ENCODE data around the gene UBE2L3.
"Not testable (repeated sequence)": the region's sequence is repeated elsewhere in the genome, so short reads cannot be mapped to it uniquely, and the experiment has no call there.

UBE2L3 gene

DNA sequence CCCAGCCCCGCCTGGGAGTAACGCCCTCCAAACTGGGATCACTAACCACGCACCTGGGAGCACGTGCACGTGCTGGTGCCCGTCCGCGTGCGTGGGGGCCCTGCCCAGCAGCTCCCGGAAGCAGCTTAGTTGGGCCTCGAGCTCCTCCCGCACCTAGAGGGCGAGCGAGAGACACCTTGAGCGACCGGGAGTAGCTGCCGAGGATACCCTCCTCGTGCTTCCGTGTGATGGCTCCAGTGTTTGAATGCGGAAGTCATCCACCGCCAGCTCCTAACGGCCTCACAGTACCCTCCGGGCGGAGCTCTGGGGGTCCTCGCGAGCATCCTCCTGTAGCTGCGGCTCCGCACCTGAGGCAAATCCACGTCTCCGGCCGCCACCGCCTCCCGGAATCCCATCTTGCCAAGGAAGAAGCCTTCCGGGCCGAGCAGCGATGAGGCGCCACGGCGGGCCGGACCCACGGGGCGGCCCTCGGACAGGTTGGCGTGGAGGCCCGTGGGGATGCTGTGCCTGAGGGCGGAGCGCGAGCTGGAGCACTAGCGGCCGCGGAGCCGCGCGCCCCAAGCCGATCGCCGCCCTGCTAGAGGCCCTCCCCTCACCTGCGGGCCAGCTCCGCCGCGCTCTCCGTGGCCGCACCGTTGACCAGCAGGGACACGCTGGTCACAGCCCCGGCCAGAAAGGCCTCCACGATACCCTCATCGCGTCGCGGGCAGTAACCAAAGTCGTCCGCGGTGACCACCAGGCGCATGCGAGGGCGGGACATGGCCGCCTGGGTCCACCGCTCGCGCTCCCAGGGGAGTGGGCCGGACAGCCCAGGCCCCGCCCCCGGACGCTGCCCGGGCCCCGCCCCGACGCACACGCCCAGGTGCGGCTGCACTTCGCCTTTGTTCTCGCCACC, 62.0 kb downstream of the UBE2L3 start, which contains the start of gene YDJC:
Gene YDJC (minus strand): TSS at position 768 of the 895 bp plus-strand sequence. CDS start 8 bp downstream, at position 760.
- peak; percentile 93 for DNase-seq

DNA sequence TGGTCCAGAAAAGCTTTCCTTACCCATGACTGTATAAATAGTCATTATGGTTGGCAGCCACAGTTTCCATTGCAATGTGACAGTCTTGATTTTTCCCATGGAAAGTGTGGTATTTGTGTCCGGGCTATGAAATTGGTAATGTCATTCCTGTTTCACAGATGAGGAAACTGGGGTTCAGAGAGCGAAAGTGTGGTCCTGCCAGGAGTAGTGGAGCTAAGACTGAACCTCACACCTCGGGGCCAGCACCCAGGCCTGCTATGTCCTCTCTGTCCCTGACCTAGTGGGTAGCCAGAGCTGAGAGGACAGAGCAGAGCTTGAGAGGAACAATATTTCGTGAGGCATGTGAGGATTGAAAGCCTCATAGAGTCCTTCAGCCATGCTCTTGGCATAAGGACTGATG, 63.5 kb downstream of the UBE2L3 start:
- no peak for DNase-seq

DNA sequence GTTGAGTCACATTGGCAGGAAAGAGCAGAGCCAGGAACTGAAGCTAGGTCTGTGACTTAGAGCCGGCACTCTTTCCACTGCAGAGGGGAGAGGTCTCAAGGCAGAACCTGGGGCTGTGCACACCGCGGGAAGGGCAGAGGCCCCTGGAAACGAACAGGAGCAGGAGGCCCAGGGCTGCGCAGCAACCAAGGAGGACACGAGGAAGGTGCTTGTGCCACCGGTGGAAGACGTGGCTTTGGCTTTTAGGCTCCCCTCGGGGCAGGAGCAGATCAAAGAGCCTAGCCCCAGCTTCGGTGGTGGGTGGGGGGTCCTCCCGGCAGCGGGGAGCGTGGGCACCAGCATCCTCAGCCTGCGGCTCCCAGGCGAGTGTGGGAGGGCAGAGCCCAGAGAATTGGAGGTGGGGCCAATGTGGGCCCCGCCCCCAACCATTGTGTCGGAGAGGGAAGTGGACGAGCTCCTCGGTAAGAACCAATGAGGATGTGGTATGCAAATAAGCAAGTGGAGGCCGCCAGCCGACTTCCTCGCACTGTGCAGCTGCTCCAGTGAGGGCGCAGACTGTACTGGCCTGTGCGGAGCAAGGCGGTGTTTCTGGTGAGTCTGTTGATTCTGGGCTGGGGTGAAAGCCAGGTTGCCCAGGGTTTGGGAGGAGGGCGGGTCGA, 64.9 kb downstream of the UBE2L3 start, which contains the start of gene CCDC116:
Gene CCDC116 (plus strand): TSS at position 524 of the 659 bp plus-strand sequence. CDS start 422 bp downstream, outside the sequence.
- peak; percentile 52 for DNase-seq

DNA sequence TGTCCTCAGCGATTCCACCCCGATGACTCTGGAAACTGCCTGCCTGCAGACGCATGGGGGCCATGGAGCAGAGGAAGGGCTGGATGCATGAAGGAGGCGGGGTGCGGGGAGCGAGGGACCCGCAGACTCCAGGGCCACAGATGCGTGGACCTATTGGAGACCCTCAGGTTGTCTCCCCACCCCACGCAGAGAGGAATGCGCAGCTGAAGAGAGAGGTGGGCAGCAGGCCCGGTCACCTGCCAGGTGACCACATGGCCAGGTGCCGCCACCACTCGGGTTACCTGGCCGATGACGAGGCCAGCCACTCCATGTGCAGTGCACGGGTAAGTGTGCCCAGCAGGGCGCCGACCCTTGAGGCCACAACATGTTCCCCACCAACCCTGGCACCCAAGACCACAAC, 65.4 kb downstream of the UBE2L3 start:
- DNase-seq: no peak

DNA sequence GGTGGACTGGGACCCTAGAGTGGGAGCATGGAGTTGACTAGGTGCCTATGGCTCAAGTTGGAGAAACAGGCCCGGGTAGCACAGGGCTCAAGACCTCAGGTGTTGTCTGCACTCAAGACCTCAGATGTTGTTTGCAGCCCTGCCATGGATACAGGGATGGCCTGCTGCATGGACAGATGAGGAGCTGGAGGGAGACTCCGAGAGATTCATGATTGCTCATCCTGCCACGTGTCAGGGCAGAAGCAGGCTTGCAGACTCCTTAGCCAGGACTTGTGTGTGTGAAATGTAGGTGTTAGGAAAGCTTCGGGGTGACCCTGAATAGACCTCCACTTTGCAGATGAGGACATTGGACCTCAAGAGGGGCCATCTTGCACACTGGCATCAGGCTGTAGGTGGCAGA, 66.0 kb downstream of the UBE2L3 start:
- no peak for DNase-seq

DNA sequence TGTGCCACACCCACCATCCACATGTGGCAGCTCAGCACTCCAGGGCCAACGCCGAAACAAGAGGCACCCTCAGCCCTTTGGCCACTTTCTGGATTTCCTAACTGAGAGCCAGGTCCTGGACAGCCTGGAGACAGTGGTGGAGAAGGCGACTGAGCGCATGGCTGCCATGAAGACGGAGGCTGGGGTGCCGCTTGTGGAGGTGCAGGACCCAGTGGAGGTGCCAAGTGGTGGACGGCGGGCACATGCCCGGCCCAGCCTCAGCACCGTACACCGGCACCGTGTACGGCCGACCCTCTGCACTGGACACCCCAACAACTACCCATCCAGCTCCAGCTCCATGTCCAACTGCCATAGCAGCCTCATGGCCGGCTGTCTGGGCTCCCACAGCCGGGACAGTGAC, 66.6 kb downstream of the UBE2L3 start:
- DNase-seq: no peak

DNA sequence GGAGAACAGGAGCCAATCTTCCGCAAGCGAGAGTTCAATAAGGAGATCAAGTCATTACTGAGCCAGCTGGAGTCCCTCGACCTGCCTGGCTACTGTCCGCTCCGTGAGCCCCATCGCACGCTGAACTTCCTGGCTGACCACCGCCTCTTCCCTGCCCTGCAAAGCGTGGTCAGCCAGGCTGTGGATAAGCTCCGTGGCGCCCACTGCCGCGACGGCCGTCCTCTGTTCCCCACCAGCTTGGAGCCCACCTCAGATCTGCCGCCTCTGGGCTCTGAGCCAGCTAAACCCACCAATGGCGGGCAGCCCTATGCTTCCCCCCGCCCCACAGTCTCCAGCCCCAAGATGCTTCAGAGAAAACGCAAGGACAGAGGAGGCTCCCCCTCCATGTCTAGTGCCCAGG, 67.3 kb downstream of the UBE2L3 start:
- no peak for DNase-seq

DNA sequence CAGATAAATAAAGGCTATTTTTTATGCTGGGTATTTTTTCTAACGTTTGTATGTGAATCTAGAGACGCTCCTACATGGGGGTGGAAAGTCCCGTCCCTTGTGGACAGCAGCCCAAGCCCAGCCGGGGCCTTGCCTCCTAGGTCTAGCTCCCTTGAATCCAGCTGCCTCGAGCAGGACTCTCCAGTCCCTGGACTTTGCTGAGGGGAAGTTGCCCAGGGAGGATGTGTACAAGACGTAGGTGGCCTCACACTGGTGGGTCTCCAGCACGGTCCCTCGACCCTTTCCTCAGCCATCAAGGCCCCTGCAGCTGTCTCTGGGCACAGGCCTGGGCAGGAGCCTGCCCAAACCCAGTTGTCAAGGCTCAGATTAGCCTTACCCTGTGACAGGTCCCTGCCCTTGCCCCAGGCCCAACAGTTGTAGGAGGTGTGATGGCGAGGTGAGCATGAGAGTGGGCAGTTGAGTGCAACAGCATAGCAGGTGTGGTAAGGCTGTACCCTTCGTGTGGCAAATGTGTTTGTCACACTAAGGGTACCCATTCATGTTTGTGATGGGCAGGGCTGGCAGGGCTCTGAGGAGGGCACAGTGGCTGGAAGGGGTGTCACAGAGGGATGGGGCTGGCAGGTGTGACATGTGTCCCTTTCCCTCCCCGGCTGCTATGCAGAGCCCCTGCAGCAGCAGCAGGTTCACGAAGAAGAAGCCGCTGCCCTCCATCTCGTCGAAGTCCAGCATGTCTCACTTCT, 68.4 kb downstream of the UBE2L3 start:
- no peak for DNase-seq

DNA sequence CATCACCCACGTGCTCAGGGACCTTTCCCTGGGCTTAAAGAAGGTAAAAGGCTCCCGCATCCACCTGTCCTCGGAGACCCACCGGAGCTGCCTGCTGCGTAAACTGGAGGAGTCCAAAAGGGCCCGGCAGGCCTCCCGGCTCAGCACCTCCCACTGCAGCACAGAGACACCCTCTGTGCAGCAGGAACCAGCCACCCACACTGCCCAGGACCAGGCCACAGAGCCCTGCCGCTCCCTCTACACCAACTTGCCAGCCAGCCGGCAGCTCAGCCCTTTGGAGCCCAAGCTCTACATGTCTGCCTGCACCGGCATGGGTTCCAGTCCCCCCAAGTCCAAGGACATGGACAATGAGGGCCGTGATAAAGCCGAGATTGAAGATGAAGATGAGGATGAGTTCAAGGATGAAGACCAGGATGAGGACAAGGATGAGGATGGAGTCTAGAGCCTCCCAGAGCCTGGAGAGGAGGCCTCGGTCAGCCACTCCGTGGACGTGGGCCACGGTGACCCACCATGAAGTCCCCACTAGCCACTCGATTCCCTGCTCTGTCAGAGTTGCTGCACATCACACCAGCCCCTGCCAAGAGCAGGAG, 69.2 kb downstream of the UBE2L3 start:
- no peak for DNase-seq

DNA sequence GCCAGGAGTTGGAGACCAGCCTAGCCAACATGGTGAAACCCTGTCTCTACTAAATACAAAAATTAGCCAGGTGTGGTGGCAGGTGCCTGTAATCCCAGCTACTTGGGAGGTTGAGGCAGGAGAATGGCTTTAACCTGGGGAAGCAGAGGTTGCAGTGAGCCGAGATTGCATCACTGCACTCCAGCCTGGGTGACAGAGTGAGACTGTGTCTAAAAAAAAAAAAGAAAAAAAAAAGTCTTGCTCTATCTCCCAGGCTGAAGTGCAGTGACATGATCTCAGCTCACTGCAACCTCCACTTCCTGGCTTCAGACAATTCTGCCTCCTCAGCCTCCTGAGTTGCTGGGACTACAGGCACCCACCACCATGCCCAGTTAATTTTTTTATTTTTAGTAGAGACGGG, 69.9 kb downstream of the UBE2L3 start:
- not testable (repeated sequence) for DNase-seq

DNA sequence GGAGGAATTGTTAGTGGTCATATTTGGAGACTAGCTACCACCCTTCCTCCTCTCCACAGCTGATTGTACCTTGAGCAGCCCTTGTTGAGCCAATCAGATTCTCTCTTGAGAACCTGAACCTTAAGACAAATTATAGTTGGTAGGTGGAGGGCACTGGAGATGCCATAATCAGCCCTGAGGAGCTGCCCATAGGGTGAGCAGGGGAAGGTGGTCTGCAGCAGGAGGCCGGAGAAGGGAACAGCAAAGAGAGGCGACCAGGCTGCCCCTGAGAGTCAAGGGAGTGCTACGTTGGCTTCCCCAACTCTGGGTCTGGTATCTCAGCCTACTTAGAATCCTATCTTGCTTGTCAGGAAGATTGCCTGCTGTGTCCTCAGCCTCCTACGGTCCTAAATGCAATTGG, 71.8 kb downstream of the UBE2L3 start:
- DNase-seq: no peak

DNA sequence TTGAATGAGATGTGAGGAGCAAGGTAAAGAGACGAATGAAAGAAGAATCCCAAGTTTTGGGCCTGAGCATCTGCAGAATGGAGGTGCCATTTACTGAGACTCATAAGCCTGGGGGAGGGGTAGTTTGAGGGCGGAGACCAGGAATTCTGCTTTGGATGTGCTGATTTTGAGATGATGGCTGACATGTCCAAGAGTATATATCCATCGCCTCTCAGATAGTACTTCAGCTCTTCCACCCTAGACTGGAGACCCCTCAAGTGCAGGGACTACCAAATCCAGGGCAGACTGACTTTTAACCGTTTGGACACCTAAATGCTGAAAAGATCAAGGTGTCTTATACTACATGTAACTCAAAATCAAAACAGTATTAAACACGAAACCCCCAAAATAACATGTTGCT, 73.3 kb downstream of the UBE2L3 start:
- no peak for DNase-seq

DNA sequence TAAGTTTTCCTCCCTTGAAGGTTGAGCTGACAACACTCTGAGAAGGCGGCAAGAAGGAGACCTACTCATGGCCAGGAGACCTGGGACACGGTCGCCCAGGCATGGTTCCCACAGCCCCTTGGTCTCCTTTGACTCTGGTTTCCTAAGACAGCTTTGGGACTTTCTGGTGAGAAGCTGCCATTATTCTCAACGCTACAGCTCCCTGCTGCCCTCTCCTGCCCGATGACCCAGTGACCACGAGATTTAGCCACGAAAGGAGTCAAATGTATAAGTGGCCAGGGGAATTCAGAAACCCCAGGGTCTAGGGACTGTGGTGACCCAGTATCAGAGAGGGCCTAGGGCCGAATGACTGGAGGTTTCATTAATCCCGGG, 73.9 kb downstream of the UBE2L3 start:
- DNase-seq: no peak

DNA sequence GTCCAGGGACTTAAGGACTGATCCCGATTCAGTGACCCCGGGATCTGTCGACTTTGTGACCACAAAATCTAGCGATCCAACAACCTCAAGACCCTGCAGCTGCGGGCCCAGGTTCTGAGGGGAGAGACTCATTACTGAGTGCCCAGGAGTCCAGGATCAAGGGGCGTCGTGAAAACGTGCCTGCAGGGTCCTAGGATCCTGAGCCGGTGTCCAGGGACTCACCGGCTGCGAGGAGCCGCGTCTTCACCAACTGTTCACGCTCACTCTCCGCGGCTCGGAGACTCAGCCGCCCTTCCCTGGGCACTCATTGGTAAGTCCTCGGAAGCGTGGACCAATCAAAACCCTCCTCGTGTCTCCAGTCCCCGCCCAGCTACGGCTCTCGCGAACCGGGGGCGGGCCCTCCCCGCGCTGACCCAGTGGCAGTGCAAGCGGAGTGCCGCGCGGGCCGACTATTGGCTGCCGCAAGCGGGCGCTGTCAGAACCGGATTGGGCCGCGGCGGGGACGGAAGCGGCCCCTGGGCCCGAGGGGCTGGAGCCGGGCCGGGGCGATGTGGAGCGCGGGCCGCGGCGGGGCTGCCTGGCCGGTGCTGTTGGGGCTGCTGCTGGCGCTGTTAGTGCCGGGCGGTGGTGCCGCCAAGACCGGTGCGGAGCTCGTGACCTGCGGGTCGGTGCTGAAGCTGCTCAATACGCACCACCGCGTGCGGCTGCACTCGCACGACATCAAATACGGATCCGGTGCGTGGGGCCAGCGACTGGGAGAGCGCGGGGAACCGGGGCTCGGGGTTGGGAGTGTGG, 74.5 kb downstream of the UBE2L3 start, which contains the start of gene SDF2L1:
Gene SDF2L1 (plus strand): TSS at position 514 of the 795 bp plus-strand sequence. CDS start 35 bp downstream, at position 549.
- DNase-seq: peak; percentile 98

DNA sequence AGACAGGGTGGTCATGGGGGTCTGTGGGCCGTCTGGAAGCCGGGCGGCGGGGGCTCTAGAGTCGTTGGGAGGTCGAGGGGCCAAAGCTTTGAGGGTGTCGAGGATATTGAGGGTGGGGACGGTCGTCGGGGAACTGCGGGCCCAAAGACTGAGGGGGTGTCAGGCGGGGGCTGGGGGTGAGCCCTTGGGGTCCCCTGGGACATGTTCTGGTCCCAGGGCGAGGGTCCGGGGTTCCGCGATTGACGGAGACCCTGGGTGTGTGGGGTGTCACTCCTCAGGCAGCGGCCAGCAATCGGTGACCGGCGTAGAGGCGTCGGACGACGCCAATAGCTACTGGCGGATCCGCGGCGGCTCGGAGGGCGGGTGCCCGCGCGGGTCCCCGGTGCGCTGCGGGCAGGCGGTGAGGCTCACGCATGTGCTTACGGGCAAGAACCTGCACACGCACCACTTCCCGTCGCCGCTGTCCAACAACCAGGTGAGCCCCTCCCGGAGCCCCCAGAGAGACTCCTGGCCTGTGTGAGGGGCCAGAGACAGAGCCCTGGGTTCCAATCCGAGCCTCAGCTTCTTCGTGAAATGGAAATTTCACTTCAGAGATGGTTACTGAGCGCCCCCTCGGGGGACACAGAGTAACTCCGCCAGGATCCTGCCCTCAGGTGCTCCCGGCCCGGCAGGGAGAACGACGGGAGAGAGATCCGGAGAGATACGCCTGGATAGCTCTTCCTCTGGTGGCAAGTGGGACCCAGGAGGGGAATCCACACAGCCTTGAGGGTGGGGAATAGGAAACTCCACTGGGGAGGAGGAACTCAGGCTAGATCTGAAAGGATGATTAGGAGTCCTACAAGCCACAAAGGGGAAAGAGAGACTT, 75.3 kb downstream of the UBE2L3 start:
- DNase-seq: peak; percentile 55

DNA sequence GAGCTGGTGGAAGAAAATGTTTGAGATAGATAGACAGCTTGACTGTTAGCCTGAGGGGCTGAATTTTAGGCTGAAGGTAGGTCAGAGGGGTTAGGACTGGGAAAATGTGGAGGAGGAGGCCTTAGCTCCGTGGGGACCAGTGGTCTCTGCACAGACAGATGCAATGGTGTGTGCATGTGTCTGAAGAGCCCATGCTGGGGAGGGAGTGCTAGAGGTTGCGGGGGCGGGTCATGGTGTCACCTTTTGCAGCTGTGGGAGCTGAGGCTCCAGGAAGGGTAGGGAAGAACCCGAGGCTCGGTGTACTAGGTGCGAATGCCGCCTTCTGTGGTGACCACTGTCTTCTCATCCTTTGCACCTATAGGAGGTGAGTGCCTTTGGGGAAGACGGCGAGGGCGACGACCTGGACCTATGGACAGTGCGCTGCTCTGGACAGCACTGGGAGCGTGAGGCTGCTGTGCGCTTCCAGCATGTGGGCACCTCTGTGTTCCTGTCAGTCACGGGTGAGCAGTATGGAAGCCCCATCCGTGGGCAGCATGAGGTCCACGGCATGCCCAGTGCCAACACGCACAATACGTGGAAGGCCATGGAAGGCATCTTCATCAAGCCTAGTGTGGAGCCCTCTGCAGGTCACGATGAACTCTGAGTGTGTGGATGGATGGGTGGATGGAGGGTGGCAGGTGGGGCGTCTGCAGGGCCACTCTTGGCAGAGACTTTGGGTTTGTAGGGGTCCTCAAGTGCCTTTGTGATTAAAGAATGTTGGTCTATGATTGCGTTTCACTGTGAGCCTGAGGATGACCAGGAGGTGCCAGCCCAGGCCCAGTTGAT, 76.2 kb downstream of the UBE2L3 start:
- peak; percentile 6 for DNase-seq

DNA sequence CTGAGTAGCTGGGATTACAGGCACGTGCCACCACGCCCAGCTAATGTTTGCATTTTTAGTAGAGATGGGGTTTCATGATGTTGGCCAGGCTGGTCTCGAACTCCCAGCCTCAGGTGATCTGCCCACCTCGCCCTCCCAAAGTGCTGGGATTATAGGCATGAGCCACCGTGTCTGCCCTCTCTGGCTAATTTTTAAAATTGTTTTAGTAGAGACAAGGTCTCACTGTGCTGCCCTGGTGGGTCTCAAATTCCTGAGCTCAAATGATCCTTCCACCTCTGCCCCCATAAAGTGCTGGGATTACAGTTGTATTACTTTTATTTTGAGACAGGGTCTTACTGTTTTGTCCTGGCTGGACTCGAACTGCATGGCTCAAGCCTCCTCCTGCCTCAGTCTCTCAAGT, 78.0 kb downstream of the UBE2L3 start:
- DNase-seq: not testable (repeated sequence)

DNA sequence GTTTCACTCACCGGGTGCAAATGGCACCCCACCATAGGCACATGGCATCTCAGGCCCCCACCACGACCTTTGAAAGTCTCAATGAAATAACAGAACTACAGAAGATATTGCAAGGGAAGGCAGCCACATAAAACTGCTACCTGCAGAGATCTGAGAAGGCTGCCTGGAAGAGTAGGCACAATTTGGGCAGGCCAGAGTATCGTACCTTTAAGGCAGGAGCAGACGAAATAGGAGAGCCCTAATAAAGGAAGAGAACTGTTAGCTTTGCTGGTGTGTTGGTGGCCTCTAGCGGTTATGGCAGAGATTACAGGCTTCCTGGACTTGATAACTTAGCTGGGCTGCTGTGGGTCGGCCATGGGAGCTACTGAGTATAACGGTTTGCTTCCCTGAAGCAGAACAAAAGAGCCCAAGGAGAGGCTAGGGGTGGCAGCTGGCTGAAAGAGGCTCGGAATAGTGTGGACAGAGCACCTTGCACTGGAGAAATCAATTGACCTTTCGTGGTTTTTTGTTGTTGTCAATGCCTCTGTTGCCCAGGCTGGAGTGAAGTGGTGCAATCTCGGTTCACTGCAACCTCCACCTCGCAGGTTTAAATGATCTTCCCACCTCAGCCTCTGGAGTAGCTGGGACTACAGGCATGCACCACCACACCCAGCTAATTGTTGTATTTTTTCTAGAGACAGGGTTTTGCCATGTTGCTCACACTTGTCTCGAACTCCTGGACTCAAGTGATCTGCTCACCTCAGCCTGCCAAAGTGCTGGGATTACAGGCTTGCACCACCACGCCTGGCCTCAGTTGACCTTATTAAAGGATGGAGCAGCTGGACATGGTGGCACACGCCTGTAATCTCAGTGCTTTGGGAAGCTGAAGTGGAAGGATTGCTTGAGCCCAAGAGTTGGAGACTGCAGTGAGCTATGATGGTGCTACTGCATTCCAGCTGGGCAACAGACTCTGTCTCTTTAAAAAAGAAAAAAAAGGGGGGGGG, 79.4 kb downstream of the UBE2L3 start:
- DNase-seq: peak; percentile 69

DNA sequence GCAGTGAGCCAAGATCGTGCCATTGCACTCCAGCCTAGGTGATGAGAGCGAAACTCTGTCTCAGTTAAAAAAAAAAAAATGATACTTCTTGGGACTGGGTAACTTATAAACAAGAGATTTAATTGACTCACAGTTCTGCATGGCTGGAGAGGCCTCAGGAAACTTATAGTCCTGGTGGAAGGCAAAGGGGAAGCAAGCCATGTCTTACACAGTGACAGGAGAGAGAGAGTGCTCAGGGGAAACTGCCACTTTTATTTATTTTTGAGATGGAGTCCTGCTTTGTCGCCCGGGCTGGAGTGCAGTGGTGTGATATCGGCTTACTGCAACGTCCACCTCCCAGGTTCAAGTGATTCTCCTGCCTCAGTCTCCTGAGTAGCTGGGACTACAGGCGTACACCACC, 82.8 kb downstream of the UBE2L3 start:
- DNase-seq: no peak
